Activated naive CD8-positive, alpha-beta T cell treated with anti-CD3 and anti-CD28 coated beads, Interleukin-2, amount 50 U/mL, for 24 hours (primary cell): ENCODE measurements around the gene RFXANK.

ENCODE experiments used
- ATAC-seq: fragments of 150-1000 bp; cut with Tn5 transposase; one replicate; pipeline ENCODE4 v1.10.0; 2021
- DNase-seq: peaks from one replicate; pipeline ENCODE4 v3.0.0; 2021
- H3K27ac Mint-ChIP-seq: one replicate; pipeline ENCODE4 v1.8.0; 2021; ENCODE audit warnings: mild to moderate bottlenecking, mixed read lengths
- H3K27me3 Mint-ChIP-seq: one replicate; pipeline ENCODE4 v1.8.0; 2021; ENCODE audit warnings: mixed read lengths
- H3K36me3 Mint-ChIP-seq: one replicate; pipeline ENCODE4 v1.8.0; 2021; ENCODE audit warnings: low read depth, mixed read lengths
- H3K4me1 Mint-ChIP-seq: one replicate; pipeline ENCODE4 v1.8.0; 2021; ENCODE audit warnings: mixed read lengths
- H3K4me3 Mint-ChIP-seq: one replicate; pipeline ENCODE4 v1.8.0; 2021; ENCODE audit warnings: mild to moderate bottlenecking, moderate library complexity, mixed read lengths
- H3K9me3 Mint-ChIP-seq: one replicate; pipeline ENCODE4 v1.8.0; 2021; ENCODE audit warnings: mixed read lengths

The RFXANK gene

GRCh38 chr19:19226204-19226603 lies 34.1 kb downstream of the RFXANK start:
- H3K9me3 Mint-ChIP-seq, result no peaks in the 10 kb centered on the region

GRCh38 chr19:19226663-19227062 lies 34.6 kb downstream of the RFXANK start:
- no peak for DNase-seq
- no peak overlapping the region for H3K4me3 Mint-ChIP-seq
- H3K27ac Mint-ChIP-seq, result no peak overlapping the region
- no peaks in the 10 kb centered on the region for H3K36me3 Mint-ChIP-seq
- H3K4me1 Mint-ChIP-seq, result peaks cover 2% of the 10 kb centered on the region
- no peaks in the 10 kb centered on the region for H3K9me3 Mint-ChIP-seq
- H3K27me3 Mint-ChIP-seq, result peaks cover 22% of the 10 kb centered on the region
- ATAC-seq, result no peak

More at GRCh38 chr19:19226204-19226603, 34.1 kb downstream of the RFXANK start:
- Mint-ChIP-seq H3K36me3 (no peaks in the 10 kb centered on the region), H3K27me3 (peaks cover 22% of the 10 kb centered on the region), H3K4me1 (peaks cover 2% of the 10 kb centered on the region), H3K4me3 (no peak overlapping the region), H3K27ac (no peak overlapping the region)
- DNase-seq, result no peak
- ATAC-seq, result no peak

- H3K27ac Mint-ChIP-seq, result no peak overlapping the region
- H3K4me3 Mint-ChIP-seq, result no peak overlapping the region
- ATAC-seq (no peak), DNase-seq (no peak)
- H3K9me3 Mint-ChIP-seq, result no peaks in the 10 kb centered on the region
- H3K27me3 Mint-ChIP-seq, result peaks cover 22% of the 10 kb centered on the region
- no peaks in the 10 kb centered on the region for H3K36me3 Mint-ChIP-seq
- H3K4me1 Mint-ChIP-seq, result peaks cover 2% of the 10 kb centered on the region
Measured at GRCh38 chr19:19227217-19227616, 35.2 kb downstream of the RFXANK start.

GRCh38 chr19:19229701-19230100 lies 37.6 kb downstream of the RFXANK start:
- no peak overlapping the region for H3K4me3 Mint-ChIP-seq
- no peak for DNase-seq
- peaks cover 13% of the 10 kb centered on the region for H3K27me3 Mint-ChIP-seq
- peaks cover 2% of the 10 kb centered on the region for H3K4me1 Mint-ChIP-seq
- peaks cover 4% of the 10 kb centered on the region for H3K9me3 Mint-ChIP-seq
- peaks cover 3% of the 10 kb centered on the region for H3K36me3 Mint-ChIP-seq
- no peak overlapping the region for H3K27ac Mint-ChIP-seq
- ATAC-seq, result no peak

GRCh38 chr19:19230999-19231398 lies 38.9 kb downstream of the RFXANK start:
- DNase-seq, result no peak
- peaks cover 10% of the 10 kb centered on the region for H3K27me3 Mint-ChIP-seq
- peaks cover 3% of the 10 kb centered on the region for H3K36me3 Mint-ChIP-seq
- no peak overlapping the region for H3K4me3 Mint-ChIP-seq
- H3K27ac Mint-ChIP-seq, result no peak overlapping the region
- H3K9me3 Mint-ChIP-seq, result peaks cover 7% of the 10 kb centered on the region
- no peaks in the 10 kb centered on the region for H3K4me1 Mint-ChIP-seq
- no peak for ATAC-seq

GRCh38 chr19:19232261-19232721 lies 40.2 kb downstream of the RFXANK start:
- no peak for ATAC-seq
- Mint-ChIP-seq H3K4me3 (no peak overlapping the region), H3K36me3 (peaks cover 5% of the 10 kb centered on the region), H3K9me3 (peaks cover 12% of the 10 kb centered on the region), H3K27ac (no peak overlapping the region), H3K27me3 (peaks cover 12% of the 10 kb centered on the region), H3K4me1 (no peaks in the 10 kb centered on the region)
- no peak for DNase-seq

- DNase-seq, result no peak
- no peak overlapping the region for H3K4me3 Mint-ChIP-seq
- H3K4me1 Mint-ChIP-seq, result no peaks in the 10 kb centered on the region
- peaks cover 8% of the 10 kb centered on the region for H3K27me3 Mint-ChIP-seq
- H3K27ac Mint-ChIP-seq, result no peak overlapping the region
- H3K9me3 Mint-ChIP-seq, result peaks cover 12% of the 10 kb centered on the region
- H3K36me3 Mint-ChIP-seq, result peaks cover 5% of the 10 kb centered on the region
- no peak for ATAC-seq
Measured at GRCh38 chr19:19234220-19234816, 42.3 kb downstream of the RFXANK start.

GRCh38 chr19:19236173-19236572 lies 44.1 kb downstream of the RFXANK start:
- peaks cover 12% of the 10 kb centered on the region for H3K9me3 Mint-ChIP-seq
- no peak overlapping the region for H3K27ac Mint-ChIP-seq
- no peak for ATAC-seq
- H3K4me3 Mint-ChIP-seq, result no peak overlapping the region
- peaks cover 18% of the 10 kb centered on the region for H3K27me3 Mint-ChIP-seq
- H3K36me3 Mint-ChIP-seq, result peaks cover 5% of the 10 kb centered on the region
- no peak for DNase-seq
- H3K4me1 Mint-ChIP-seq, result no peaks in the 10 kb centered on the region

GRCh38 chr19:19238126-19238894 lies 46.3 kb downstream of the RFXANK start:
- Mint-ChIP-seq H3K27ac (no peak overlapping the region), H3K4me3 (no peak overlapping the region), H3K27me3 (peaks cover 17% of the 10 kb centered on the region), H3K9me3 (peaks cover 12% of the 10 kb centered on the region), H3K36me3 (peaks cover 5% of the 10 kb centered on the region), H3K4me1 (no peaks in the 10 kb centered on the region)
- no peak for DNase-seq
- no peak for ATAC-seq

GRCh38 chr19:19239675-19240074 lies 47.6 kb downstream of the RFXANK start:
- ATAC-seq (no peak), DNase-seq (no peak)
- H3K4me3 Mint-ChIP-seq, result no peak overlapping the region
- peaks cover 7% of the 10 kb centered on the region for H3K9me3 Mint-ChIP-seq
- peaks cover 19% of the 10 kb centered on the region for H3K27me3 Mint-ChIP-seq
- H3K4me1 Mint-ChIP-seq, result no peaks in the 10 kb centered on the region
- peaks cover 3% of the 10 kb centered on the region for H3K36me3 Mint-ChIP-seq
- H3K27ac Mint-ChIP-seq, result no peak overlapping the region

GRCh38 chr19:19240476-19240875 lies 48.4 kb downstream of the RFXANK start:
- H3K4me3 Mint-ChIP-seq, result no peak overlapping the region
- H3K36me3 Mint-ChIP-seq, result peaks cover 3% of the 10 kb centered on the region
- DNase-seq, result no peak
- peaks cover 19% of the 10 kb centered on the region for H3K27me3 Mint-ChIP-seq
- H3K4me1 Mint-ChIP-seq, result no peaks in the 10 kb centered on the region
- H3K9me3 Mint-ChIP-seq, result peaks cover 7% of the 10 kb centered on the region
- H3K27ac Mint-ChIP-seq, result no peak overlapping the region
- no peak for ATAC-seq

- Mint-ChIP-seq H3K4me3 (no peak overlapping the region), H3K27ac (no peak overlapping the region), H3K9me3 (no peaks in the 10 kb centered on the region), H3K36me3 (no peaks in the 10 kb centered on the region), H3K4me1 (no peaks in the 10 kb centered on the region), H3K27me3 (peaks cover 31% of the 10 kb centered on the region)
- no peak for DNase-seq
- ATAC-seq, result no peak
Measured at GRCh38 chr19:19250196-19250801, 58.2 kb downstream of the RFXANK start.
